NCI-H524 treated with DMSO at 0.1 percent for 48 hours (cell line): ENCODE measurements around the gene CMA1.
"Not testable (repeated sequence)": the region's sequence is repeated elsewhere in the genome, so short reads cannot be mapped to it uniquely, and the experiment has no call there.

ENCODE experiments used
- DNase-seq: peaks from one replicate; lab custom pipeline; 2025; lab: John Stamatoyannopoulos, UW

Gene CMA1

GRCh38 chr14:24508155-24508840, at the start of gene CMA1:
Gene CMA1 (minus strand): TSS chr14:24508265. CDS start chr14:24508235, 30 bp downstream.
- no peak for DNase-seq

- no peak for DNase-seq
Observed at GRCh38 chr14:24556756-24557155, 48.7 kb upstream of the CMA1 start.

GRCh38 chr14:24549064-24549463, 41.0 kb upstream of the CMA1 start:
- not testable (repeated sequence) for DNase-seq

GRCh38 chr14:24542346-24542936, 34.4 kb upstream of the CMA1 start:
- DNase-seq: no peak

GRCh38 chr14:24535737-24536136, 27.7 kb upstream of the CMA1 start:
- DNase-seq: no peak

GRCh38 chr14:24534286-24534685, 26.2 kb upstream of the CMA1 start:
- no peak for DNase-seq

- DNase-seq: not testable (repeated sequence)
Observed at GRCh38 chr14:24525877-24526620, 18.0 kb upstream of the CMA1 start.

- no peak for DNase-seq
Observed at GRCh38 chr14:24518851-24519250, 10.8 kb upstream of the CMA1 start.

GRCh38 chr14:24514209-24514608, 6.1 kb upstream of the CMA1 start:
- DNase-seq: no peak

- DNase-seq: no peak
Observed at GRCh38 chr14:24513009-24513408, 4.9 kb upstream of the CMA1 start.

- no peak for DNase-seq
Observed at GRCh38 chr14:24506443-24506842, 1.6 kb downstream of the CMA1 start.

GRCh38 chr14:24504425-24504950, 3.6 kb downstream of the CMA1 start:
- DNase-seq: no peak

- not testable (repeated sequence) for DNase-seq
Observed at GRCh38 chr14:24491586-24492408, 16.3 kb downstream of the CMA1 start.

- no peak for DNase-seq
Observed at GRCh38 chr14:24483604-24484252, 24.3 kb downstream of the CMA1 start.

GRCh38 chr14:24482699-24483303, 25.3 kb downstream of the CMA1 start:
- DNase-seq: not testable (repeated sequence)

- DNase-seq: no peak
Observed at GRCh38 chr14:24481622-24482324, 26.3 kb downstream of the CMA1 start.

GRCh38 chr14:24479999-24480398, 28.1 kb downstream of the CMA1 start:
- not testable (repeated sequence) for DNase-seq

GRCh38 chr14:24475261-24475660, 32.8 kb downstream of the CMA1 start:
- no peak for DNase-seq

- DNase-seq: no peak
Observed at GRCh38 chr14:24473211-24473610, 34.9 kb downstream of the CMA1 start.

GRCh38 chr14:24470450-24470849, 37.6 kb downstream of the CMA1 start:
- DNase-seq: not testable (repeated sequence)
